GM10847 (cell line): ENCODE data around the gene PHACTR3.

Experiments used
- POLR2A ChIP-seq: IDR thresholded peaks from 2 replicates; pipeline ENCODE4 v1.6.1; 2011; ENCODE audit not compliant: insufficient read length; ENCODE audit errors: extremely low read depth

The PHACTR3 gene

DNA sequence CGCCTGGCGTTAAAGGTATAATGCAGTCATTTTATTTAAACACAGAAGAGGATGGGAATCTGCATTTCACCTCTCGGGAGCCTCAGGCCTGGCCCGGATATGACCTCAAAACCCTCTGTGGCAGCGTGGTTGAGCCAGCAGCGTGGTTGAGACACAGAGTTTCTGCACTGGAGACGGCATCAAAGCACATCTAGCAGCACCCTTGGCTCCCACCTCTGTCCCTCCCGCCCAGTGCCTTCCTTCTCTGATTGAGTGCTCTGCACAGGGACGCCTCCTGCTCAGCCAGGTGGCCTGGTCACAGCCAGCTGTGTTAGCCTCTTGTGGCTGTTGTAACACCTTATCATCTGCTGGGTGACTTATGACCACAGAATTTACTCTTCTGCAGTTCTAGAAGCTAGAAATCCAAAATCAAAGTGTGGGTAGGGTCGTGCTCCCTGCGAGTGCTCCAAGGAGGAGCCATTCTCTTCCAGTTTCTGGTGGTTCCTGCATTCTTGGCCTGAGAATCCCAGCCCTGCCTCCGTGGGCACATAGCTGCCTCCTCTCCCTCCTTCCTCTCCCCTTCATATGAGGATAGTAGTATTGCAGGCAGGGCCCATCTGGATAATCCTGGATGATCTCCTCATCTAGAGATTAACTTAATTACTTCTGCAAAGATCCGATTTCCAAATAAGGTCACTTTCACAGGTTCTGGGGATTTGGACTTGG lies 172.4 kb downstream of the PHACTR3 start:
- TF ChIP-seq POLR2A, result no peak

DNA sequence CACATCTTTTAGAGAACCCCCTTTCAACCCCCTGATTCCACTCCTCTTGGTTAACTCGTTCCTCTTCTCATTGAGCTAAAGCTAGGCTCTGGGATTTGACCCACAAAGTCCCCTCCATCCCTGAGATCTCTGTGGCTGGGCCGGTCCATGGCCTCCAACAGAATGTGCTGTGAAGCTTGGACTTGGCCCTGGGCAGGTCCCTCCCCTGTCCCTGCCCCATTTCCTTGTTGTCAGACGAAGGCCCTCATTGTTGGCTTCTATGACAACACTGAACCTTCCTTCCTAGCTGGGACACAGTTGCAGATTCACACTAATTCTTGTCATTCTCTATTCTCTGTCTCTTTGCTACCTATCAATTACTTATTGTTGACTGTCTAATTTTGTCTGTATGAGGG lies 173.0 kb downstream of the PHACTR3 start:
- no peak for TF ChIP-seq POLR2A

DNA sequence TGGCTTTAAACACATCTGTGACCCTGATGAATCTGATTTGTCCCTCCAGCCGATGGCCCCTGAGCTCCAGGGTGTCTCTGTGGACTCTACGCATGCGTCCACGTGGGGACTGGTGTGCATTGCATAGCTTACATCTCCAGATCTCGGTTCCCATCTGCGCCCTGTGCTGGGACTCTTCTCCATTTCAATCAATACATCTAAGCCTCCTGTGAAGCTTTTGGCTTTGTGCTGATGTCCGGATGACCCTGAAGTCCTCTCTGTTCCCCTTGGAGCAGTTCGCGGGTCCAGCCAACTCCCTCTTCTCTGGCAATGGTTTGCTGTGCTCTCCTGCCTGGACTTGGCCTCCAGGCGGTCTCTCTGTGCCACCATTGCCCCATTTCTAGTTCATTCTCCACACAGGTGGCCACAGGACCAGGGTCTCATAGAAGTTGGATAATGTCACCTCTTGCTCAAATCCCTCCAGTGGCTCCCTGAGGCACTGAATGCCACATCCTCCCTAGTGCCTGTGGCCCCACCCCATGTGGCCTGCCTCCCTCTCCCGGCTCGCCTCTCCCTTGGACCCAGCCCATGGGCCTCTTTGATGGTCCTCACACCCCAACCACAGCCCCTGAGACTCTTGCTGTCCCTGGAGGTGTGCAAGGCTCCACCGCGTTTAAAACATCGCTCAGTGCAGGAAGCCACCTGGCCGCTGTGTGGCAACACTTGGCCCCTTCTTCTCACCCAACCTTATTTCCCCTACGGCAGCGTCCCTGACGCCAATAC lies 173.7 kb downstream of the PHACTR3 start:
- TF ChIP-seq POLR2A, result no peak

DNA sequence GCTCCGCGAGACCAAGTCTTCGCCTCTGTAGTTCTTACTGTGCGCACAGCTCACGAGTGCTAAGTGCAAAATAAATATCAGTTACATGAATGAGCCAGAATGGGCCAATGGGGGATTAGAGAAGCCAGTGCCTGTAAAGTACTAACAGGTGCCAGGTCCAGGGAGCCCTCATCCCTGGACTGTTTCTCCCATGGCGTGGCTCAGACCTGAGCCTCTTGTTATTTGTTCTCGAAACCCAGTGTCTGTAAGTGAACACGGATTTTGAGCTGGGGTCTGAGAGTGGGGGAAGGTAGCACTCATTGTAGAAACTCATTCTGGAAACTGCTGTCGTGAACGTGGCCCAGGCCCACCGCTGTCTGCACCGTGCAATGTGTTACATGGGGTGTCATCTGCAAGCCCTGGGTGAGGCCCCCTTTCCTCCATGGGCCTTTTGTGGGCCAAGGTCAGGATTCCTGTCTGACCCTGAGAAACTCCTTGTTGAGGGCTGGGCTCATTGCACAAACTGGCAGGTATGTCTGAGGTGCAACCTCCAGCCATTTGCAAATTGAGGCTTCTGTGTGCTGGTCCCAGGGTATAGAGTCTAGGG lies 174.4 kb downstream of the PHACTR3 start:
- no peak for TF ChIP-seq POLR2A

DNA sequence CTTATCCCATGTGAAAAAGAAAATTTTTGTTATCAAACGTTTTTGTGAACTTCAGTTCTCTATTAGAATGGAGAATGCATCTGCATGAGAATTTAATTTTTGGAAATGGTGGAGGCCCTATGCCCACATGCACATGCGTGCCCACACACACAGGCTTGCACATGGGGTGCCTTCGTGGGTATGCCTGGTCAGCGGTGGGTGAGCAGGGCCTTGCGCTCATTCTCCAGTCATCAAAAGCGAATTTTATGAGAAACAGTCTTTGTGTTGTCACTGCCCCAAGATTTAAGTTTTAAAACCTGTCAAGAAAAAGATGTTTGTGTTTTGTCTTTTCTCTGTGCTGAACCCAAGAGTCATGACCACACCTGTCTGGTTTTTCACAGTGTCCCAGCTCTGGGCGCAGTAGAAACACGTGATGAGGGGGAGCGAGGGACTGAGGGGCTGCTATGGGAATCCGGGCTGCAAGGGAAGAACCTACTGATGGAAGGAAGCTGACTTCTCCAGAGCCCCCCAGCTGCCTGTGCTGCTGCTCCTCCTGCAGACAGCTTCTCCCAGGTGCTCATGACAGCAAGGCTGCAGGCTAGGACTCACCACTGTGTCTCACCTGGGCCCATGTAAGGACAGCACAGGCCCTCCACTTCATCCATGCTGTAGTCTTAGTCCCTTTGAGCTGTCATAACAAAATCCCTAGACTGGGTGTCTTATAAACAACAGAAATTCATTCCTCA lies 175.5 kb downstream of the PHACTR3 start:
- no peak for TF ChIP-seq POLR2A

DNA sequence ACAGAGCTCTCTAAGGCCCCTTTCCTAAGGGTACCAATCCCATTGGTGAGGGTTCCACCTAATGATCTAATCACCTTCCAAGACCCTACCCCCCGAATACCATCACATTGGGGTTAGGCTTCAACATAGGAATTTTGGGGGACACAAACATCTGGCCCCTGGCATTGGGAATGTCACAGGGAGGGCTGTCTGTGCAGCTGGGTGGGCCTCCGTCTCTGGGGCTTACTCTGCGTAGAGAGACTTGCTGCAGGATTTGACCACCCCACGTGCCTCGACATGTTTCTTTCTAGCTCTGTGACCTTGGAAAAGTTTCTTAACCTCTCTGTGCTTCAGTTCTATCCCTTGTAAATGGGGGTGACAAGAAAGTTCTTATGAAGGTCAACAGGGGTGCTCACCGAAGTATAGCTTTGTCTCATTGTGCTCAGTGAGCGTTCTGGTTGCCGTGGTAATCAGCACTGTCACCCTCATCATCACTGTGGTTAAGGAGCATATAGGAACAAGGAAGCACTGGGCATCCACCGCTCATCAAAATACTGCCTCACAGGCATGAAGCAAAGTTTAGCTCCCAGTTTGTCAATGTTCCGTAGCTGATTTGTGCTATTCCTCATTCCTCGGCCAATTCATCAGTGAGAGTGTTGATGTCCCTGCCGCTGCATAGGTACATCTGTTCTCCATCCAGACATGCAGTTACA lies 176.3 kb downstream of the PHACTR3 start:
- TF ChIP-seq POLR2A, result no peak

DNA sequence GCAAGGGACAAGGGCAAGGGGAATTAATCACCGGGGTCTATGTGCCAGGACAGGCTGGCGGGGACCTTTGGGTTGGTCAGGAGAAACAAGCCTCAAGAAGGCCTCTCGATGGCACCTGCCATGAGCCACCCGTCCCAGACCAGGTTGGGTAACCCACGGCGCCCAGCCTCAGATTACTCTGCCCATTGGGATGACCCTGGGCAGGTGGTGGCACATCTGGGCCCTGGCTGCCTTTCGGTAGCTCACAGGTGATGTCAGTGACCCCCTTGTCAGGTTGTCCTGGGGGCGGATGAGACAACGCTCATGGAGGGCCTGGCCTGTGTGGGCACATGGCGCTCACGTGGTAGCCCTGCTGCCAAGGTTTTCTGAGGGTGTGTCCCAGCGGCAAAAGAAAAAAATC lies 176.9 kb downstream of the PHACTR3 start:
- no peak for TF ChIP-seq POLR2A

DNA sequence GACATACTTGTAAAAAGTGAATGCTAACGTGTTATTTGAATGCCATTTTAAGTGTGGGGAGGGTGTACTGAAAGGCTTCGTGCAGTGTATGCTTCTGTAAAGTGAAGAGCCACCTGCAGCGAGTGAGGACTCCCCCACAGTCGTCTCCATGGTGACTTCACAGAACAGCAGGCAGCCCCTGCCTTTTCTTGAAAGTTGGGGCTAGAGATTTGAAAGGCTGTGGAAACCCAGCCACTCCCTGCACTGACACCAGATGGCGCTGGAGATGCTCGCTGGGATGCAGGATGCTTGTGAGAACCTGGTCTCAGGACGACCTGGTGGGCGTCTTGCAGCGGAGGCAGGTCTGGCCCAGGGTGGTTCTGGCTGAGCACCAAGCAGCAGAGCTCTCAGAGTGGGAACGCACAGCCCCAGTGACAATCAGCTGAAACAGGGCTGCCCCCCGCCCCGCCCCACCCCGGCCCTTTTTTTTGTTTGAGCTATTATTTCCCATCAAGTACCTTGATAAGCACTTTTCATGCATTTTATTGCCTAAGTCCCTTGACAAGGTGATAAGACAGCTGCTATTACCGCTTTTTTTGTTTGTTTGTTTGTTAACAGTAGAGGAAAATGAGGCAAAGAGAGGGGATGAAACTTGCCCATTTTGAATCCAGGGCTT lies 178.8 kb downstream of the PHACTR3 start:
- no peak for TF ChIP-seq POLR2A

DNA sequence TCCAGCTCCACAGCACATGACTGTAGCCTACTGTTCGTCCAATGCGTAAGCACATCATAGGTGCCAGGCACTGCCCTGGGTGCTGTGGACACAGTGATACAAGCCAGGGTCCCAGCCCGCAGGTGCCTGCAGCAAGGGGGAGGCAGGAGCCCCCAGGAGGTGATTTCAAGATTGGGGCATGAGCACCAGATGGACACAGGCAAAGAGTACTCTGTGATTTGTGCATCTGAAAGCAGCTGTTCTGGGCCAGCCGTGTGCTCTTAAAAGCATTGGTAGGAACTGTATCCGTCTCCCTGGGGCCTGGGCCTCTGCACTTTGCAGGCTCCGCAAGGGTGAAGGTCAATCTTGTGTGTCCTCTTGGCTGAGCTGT lies 179.3 kb downstream of the PHACTR3 start:
- TF ChIP-seq POLR2A, result no peak

DNA sequence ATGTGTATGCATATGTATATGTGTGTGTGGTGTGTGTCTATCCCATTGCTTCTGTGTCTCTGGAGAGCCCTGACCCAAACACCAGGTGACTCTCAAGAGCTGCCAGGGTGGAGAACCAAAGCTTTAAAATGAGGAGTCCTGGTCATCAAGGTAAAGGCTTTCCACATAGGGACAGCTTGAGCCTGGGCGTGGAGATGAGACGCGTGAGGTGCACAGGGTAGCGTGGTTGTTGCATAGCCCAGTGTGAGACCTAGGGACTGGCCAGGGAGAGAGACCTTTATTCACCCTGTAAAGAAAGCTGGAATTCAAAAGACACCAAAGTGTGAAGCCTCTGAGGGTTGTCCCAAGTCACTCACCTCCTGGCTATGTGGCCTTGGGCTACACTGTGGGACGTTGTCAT lies 180.0 kb downstream of the PHACTR3 start:
- no peak for TF ChIP-seq POLR2A

DNA sequence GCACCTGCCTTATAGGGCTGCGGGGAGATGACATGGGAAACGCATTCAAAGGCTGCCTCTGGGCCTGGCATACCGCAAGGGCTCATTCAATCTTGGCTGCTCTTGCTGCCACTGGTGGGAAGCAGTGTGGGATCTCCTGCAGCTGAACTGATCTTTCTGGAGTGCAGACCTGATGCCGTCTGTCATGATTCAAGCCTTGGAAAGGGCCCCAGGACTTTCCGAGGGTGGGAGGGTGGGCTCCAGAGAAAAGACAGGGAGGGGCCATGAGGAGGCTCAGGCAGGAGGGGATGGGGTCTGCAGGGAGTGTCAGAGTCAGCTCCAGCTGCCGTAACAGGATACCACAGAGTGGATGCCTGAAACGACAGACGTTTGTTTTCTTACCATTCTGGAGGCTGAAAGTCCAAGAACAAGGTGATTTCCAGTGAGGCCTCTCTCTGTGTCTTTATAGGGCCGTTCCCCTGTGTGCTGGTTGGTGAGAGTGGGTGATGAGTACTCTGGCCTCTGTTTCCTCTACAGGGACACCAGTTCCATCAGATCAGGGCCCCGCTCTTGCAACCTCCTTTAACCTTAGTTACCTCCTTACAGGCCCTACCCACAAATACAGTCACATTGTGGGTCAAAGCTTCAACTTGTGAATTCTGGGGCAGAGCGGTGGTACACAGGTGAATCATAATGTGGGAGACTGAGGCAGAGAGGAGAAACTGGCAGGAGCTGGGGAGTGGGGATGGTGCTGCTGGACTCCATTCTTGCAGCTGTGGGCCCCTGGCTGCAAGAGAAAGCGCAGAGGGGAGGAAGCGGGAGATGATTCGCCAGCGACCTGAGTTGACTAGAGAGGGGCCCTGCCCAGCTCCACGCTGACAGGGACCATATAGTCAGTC lies 180.7 kb downstream of the PHACTR3 start:
- TF ChIP-seq POLR2A, result no peak

DNA sequence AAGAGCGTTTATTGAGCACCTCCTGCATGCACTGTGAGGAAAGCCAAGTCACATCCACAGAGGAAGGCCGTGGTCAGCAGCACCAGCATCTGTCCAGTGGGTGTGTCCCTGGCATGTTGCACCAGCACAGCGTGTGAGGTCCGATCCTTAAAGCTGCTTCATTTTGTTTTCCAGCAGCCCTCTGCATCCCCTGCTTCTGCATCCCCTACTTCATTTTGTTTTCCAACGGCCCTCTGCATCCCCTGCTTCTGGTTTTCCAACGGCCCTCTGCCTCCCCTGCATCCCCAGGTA lies 181.3 kb downstream of the PHACTR3 start:
- no peak for TF ChIP-seq POLR2A

DNA sequence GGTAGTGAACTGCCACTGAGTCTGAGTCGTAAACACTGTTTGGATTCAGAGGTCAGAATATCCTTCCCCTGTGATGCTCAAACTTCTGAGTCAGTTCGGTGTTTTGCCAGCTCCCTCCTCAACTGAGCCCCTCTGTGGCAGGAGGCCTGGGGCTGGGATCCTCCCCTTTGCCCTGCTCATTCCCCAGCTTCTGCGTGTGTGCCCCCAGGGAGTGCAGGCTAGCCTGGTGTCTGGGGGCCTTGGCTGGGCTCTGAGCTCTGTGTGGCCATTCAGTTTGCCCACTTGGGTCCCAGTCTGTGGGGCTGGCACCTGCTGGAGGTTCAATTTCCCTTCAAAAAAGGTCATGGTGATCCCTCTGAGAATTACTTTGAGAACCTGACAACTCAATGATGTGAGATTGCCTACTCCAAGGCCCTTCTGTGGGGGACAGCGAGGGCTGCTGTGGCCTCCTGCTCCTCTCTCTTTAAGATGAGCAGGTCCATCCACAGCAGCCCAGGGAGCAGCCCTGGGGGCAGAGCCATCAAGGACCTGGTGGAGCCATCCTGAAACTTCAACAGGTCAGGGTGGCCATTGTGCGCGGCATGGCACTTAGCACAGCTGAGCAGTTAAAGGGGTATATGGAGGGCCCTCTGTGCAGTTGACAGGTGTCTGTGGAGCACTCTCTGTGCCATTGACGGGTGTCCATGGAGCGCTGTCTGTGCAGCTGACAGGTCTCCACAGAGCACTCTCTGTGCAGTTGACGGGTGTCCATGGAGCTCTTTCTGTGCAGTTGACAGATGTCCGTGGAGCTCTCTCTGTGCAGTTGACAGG lies 181.9 kb downstream of the PHACTR3 start:
- TF ChIP-seq POLR2A, result no peak

DNA sequence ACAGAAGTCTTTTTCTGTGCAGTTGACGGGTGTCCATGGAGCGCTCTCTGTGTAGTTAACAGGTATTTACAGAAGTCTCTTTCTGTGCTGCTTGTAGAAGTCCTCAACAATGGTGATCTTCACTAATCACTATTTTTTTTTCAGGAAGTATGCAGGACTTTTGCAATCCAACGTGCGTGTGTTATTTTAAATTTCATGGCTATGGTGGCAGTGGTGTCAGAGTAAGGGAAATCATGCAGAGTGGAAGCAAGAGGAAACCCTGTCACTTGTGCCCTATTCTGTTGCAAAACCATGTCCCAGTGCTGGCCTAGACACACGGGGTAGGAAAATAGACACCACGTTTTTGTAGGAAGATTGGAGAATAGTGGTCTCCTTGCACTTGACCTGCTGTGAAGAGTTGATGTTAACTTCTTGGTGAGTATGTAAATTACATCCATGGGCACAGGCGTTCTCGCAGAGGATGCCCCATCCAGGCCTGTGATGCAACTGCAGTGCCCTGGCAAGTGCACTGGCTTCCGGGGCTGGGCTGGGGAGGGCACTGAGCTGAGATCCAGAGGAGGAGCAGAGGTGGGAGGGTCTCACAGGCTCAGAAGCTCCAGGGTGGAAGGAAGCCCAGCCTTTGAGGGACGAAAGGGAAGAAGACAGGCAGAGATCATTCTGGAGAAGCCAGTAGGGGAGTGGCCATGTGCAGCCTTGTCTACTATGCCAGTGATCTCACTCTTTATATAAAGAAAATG lies 182.6 kb downstream of the PHACTR3 start:
- no peak for TF ChIP-seq POLR2A
